K562 (cell line): Measurements from ENCODE around the gene FLOT2. TPM values are rescaled to one million over a fixed set of nuclear protein-coding genes. Genes with fewer than 3 reads are reported as not detected.

ENCODE experiments used
- BRCA1 ChIP-seq, 2 experiments: fragments of 450-650 bp in 1 of 2; sonication (generic) in 1 of 2; formaldehyde crosslinking in 1 of 2; IDR thresholded peaks; 2 replicates each; pipeline versions ENCODE4 v1.5.0 to v1.6.1; 2017 to 2020; ENCODE audit warnings: mild to moderate bottlenecking in 1 of 2, missing genetic modification reagents in 1 of 2
- CREB3 ChIP-seq: fragments of 450-650 bp; conservative IDR thresholded peaks from 2 replicates; pipeline ENCODE4 v1.6.1; 2016; ENCODE audit warnings: missing genetic modification characterization, low read depth, mild to moderate bottlenecking, missing compliant biosample characterization, moderate library complexity
- CREB3L1 ChIP-seq: fragments of 450-650 bp; IDR thresholded peaks from 2 replicates; pipeline ENCODE4 v1.6.1; 2014; ENCODE audit warnings: low read depth, mild to moderate bottlenecking, moderate library complexity, borderline replicate concordance
- CREBBP ChIP-seq: IDR thresholded peaks from one replicate; pipeline ENCODE4 v1.6.1; 2012; ENCODE audit warnings: low read depth, mild to moderate bottlenecking, control low read depth, inconsistent platforms, low read length
- E2F1 ChIP-seq: sonication (generic); formaldehyde crosslinking; IDR thresholded peaks from 2 replicates; pipeline ENCODE4 v1.8.1; 2023; ENCODE audit warnings: mild to moderate bottlenecking, missing genetic modification reagents, moderate library complexity
- HLTF ChIP-seq: fragments of 450-650 bp; IDR thresholded peaks from 2 replicates; pipeline ENCODE4 v1.6.1; 2016
- POLR2A ChIP-seq: fragments of 450-650 bp; conservative IDR thresholded peaks from 2 replicates; pipeline ENCODE4 v1.6.1; 2016
- RBM17 ChIP-seq: fragments of 200-400 bp; formaldehyde crosslinking; IDR thresholded peaks from 2 replicates; pipeline ENCODE4 v1.6.1; 2017; ENCODE audit warnings: low read depth, mild to moderate bottlenecking, low read length, borderline replicate concordance
- SIN3A ChIP-seq, 2 experiments: fragments of 150-350 bp in 1 of 2; IDR thresholded peaks; 2 replicates each; pipeline ENCODE4 v1.6.1; 2011 to 2016; ENCODE audit warnings: borderline replicate concordance in 2 of 2, low read depth in 2 of 2, low read length in 2 of 2, mild to moderate bottlenecking in 2 of 2, moderate library complexity in 2 of 2; ENCODE audit not compliant: control insufficient read depth in 1 of 2
- ZBED1 ChIP-seq: IDR thresholded peaks from 2 replicates; pipeline ENCODE4 v1.6.1; 2014
- ZBTB7A ChIP-seq: IDR thresholded peaks from 2 replicates; pipeline ENCODE4 v1.6.1; 2011; ENCODE audit warnings: low read depth, mild to moderate bottlenecking, low read length, moderate library complexity, borderline replicate concordance; ENCODE audit not compliant: control insufficient read depth
- ZNF311 ChIP-seq: fragments of 250-450 bp; sonication (Bioruptor Pico); IDR thresholded peaks from 2 replicates; pipeline ENCODE4 v1.4.0; 2020; ENCODE audit warnings: mild to moderate bottlenecking, moderate library complexity
- ZNF436 ChIP-seq: fragments of 250-450, 450-650 bp; sonication (Bioruptor Pico); formaldehyde crosslinking; IDR thresholded peaks from 2 replicates; pipeline ENCODE4 v1.7.0; 2020; ENCODE audit warnings: mild to moderate bottlenecking
- polyA plus RNA-seq, 8 experiments: library from polyadenylated mRNA; depleted of rRNA in 4 of 8; stranded (reverse) in 5 of 8; unstranded in 3 of 8; fragments of >200 nt; fragmentation: Nextera tagmentation in 2 of 8; fragmentation: Illumina TruSeq in 1 of 8; extraction: Ambion mirVana in 2 of 8; extraction: Trizol in 1 of 8; gene quantifications; 2 replicates each; pipeline versions ENCODE4 v1.2.1 to v1.2.3, GENCODE V29; 2011 to 2014; ENCODE audit warnings: inconsistent platforms in 1 of 8, missing spikeins in 1 of 8
- total RNA-seq, 7 experiments: library from RNA; depleted of rRNA in 6 of 7; stranded (reverse); fragments of >200 nt in 6 of 7; fragmentation: Illumina TruSeq in 2 of 7; extraction: Trizol in 2 of 7; gene quantifications; 2 replicates each; pipeline versions ENCODE4 v1.2.1 to v1.2.3, GENCODE V29; 2011 to 2021; ENCODE audit warnings: low replicate concordance in 1 of 7
- TF ChIP-seq, protein P1 (sequence below): sonication (generic); formaldehyde crosslinking; IDR thresholded peaks from 2 replicates; pipeline ENCODE4 v1.8.0; 2023; ENCODE audit warnings: mild to moderate bottlenecking, missing genetic modification reagents
- TF ChIP-seq, protein P2 (sequence below): conservative IDR thresholded peaks from 2 replicates; pipeline ENCODE4 v1.6.1; 2011; ENCODE audit warnings: low read depth, mild to moderate bottlenecking, low read length; ENCODE audit not compliant: control insufficient read depth

FLOT2 gene
- total and polyA plus RNA-seq, 9 of the 15 experiments (the other 6 are each of a cell fraction or from before 2014, with no cell fraction given) = 17.5 to 138 (median 41.7) TPM

- TF ChIP-seq, protein P1, sequence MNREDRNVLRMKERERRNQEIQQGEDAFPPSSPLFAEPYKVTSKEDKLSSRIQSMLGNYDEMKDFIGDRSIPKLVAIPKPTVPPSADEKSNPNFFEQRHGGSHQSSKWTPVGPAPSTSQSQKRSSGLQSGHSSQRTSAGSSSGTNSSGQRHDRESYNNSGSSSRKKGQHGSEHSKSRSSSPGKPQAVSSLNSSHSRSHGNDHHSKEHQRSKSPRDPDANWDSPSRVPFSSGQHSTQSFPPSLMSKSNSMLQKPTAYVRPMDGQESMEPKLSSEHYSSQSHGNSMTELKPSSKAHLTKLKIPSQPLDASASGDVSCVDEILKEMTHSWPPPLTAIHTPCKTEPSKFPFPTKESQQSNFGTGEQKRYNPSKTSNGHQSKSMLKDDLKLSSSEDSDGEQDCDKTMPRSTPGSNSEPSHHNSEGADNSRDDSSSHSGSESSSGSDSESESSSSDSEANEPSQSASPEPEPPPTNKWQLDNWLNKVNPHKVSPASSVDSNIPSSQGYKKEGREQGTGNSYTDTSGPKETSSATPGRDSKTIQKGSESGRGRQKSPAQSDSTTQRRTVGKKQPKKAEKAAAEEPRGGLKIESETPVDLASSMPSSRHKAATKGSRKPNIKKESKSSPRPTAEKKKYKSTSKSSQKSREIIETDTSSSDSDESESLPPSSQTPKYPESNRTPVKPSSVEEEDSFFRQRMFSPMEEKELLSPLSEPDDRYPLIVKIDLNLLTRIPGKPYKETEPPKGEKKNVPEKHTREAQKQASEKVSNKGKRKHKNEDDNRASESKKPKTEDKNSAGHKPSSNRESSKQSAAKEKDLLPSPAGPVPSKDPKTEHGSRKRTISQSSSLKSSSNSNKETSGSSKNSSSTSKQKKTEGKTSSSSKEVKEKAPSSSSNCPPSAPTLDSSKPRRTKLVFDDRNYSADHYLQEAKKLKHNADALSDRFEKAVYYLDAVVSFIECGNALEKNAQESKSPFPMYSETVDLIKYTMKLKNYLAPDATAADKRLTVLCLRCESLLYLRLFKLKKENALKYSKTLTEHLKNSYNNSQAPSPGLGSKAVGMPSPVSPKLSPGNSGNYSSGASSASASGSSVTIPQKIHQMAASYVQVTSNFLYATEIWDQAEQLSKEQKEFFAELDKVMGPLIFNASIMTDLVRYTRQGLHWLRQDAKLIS (CRISPR knock-in tag) = no peak
- TF ChIP-seq BRCA1 (IDR thresholded peaks at IDR 0.05) (no peak), BRCA1 (CRISPR knock-in tag; IDR thresholded peaks at IDR 0.05) (no peak), HLTF (no peak), CREBBP (no peak), RBM17 (no peak), ZNF311 (no peak), E2F1 (no peak), SIN3A (IDR thresholded peaks at IDR 0.05; ENCODE audit: borderline replicate concordance in 2 of 2, control insufficient read depth in 1 of 2, low read depth in 2 of 2, low read length in 2 of 2) (peak; percentile 50 to 52; a peak in 2 of 4 replicates), ZBTB7A (peak; percentile 97), ZBED1 (peak; percentile 55; the same call in 1 of the 2 replicates), CREB3 (tag) (no peak), CREB3L1 (no peak; the same call in 1 of the 2 replicates), POLR2A (peak; percentile 85), ZNF436 (CRISPR knock-in tag) (peak; percentile 68; the same call in 1 of the 2 replicates)
- TF ChIP-seq, protein P2, sequence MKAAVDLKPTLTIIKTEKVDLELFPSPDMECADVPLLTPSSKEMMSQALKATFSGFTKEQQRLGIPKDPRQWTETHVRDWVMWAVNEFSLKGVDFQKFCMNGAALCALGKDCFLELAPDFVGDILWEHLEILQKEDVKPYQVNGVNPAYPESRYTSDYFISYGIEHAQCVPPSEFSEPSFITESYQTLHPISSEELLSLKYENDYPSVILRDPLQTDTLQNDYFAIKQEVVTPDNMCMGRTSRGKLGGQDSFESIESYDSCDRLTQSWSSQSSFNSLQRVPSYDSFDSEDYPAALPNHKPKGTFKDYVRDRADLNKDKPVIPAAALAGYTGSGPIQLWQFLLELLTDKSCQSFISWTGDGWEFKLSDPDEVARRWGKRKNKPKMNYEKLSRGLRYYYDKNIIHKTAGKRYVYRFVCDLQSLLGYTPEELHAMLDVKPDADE = peak; percentile 71
Observed at GRCh38 chr17:28896884-28897768, at the start of gene FLOT2 (continued).
